K562 (cell line): ENCODE measurements around the gene HMGB2. TPM values are rescaled to one million over a fixed set of nuclear protein-coding genes. Genes with fewer than 3 reads are reported as not detected.

Experiments
- GABPB1 ChIP-seq: sonication (generic); formaldehyde crosslinking; IDR thresholded peaks from 2 replicates; pipeline ENCODE4 v1.8.0; 2022; ENCODE audit warnings: mild to moderate bottlenecking, missing genetic modification reagents
- GATAD2A ChIP-seq: fragments of 450-650 bp; IDR thresholded peaks from 2 replicates; pipeline ENCODE4 v1.6.1; 2017
- THRAP3 ChIP-seq: fragments of 450-650 bp; IDR thresholded peaks from 2 replicates; pipeline ENCODE4 v1.6.1; 2016; ENCODE audit warnings: mild to moderate bottlenecking, inconsistent platforms, borderline replicate concordance
- ZBTB5 ChIP-seq: fragments of 450-650 bp; IDR thresholded peaks from 2 replicates; pipeline ENCODE4 v1.6.1; 2017; ENCODE audit warnings: antibody characterized with exemption
- ZHX1 ChIP-seq: fragments of 150-350 bp; conservative IDR thresholded peaks from 2 replicates; pipeline ENCODE4 v1.6.1; 2014; ENCODE audit warnings: low read length
- ZNF318 ChIP-seq, 2 experiments: fragments of 450-650 bp; IDR thresholded peaks; 2 replicates each; pipeline ENCODE4 v1.6.1; 2016; ENCODE audit warnings: mild to moderate bottlenecking in 2 of 2, borderline replicate concordance in 1 of 2, low read depth in 1 of 2, moderate library complexity in 1 of 2
- ZNF518B ChIP-seq: fragments of 250-450 bp; sonication (Bioruptor Pico); IDR thresholded peaks from 2 replicates; pipeline ENCODE4 v1.5.0; 2021; ENCODE audit warnings: mild to moderate bottlenecking, moderate library complexity
- ZNF561 ChIP-seq: fragments of 450-650 bp; formaldehyde crosslinking; conservative IDR thresholded peaks from 2 replicates; pipeline ENCODE4 v1.4.0; 2020; ENCODE audit warnings: mild to moderate bottlenecking, moderate library complexity
- polyA plus RNA-seq, 8 experiments: library from polyadenylated mRNA; depleted of rRNA in 4 of 8; stranded (reverse) in 5 of 8; unstranded in 3 of 8; fragments of >200 nt; fragmentation: Nextera tagmentation in 2 of 8; fragmentation: Illumina TruSeq in 1 of 8; extraction: Ambion mirVana in 2 of 8; extraction: Trizol in 1 of 8; gene quantifications; 2 replicates each; pipeline versions ENCODE4 v1.2.1 to v1.2.3, GENCODE V29; 2011 to 2014; ENCODE audit warnings: inconsistent platforms in 1 of 8, missing spikeins in 1 of 8
- total RNA-seq, 7 experiments: library from RNA; depleted of rRNA in 6 of 7; stranded (reverse); fragments of >200 nt in 6 of 7; fragmentation: Illumina TruSeq in 2 of 7; extraction: Trizol in 2 of 7; gene quantifications; 2 replicates each; pipeline versions ENCODE4 v1.2.1 to v1.2.3, GENCODE V29; 2011 to 2021; ENCODE audit warnings: low replicate concordance in 1 of 7

Gene HMGB2
- total and polyA plus RNA-seq, 9 of the 15 experiments (the other 6 are each of a cell fraction or from before 2014, with no cell fraction given), result 309 to 822 (median 626) TPM

- no peak for TF ChIP-seq ZNF318 (IDR thresholded peaks at IDR 0.05; ENCODE audit: borderline replicate concordance in 1 of 2, low read depth in 1 of 2)
- no peak for TF ChIP-seq THRAP3
- TF ChIP-seq GABPB1 (CRISPR knock-in tag), result peak; percentile 40
- no peak for TF ChIP-seq ZBTB5
- no peak for TF ChIP-seq ZNF518B (CRISPR knock-in tag)
- no peak for TF ChIP-seq ZNF561 (CRISPR knock-in tag)
- TF ChIP-seq GATAD2A, result no peak
- no peak for TF ChIP-seq ZHX1
These were observed at the start of gene HMGB2 (continued) for GRCh38 chr4:173334085-173334890.
